Smooth muscle cell (in vitro differentiated cells): ENCODE measurements around the gene GSX2. TPM values are rescaled to one million over a fixed set of nuclear protein-coding genes. Genes with fewer than 3 reads are reported as not detected.

Source experiments
- DNase-seq: peaks from one replicate; lab custom pipeline; 2025; ENCODE audit not compliant: unreplicated experiment; lab: John Stamatoyannopoulos, UW
- H2AFZ ChIP-seq: fragments of 200-600 bp; sonication (generic); 2 replicates; pipeline ENCODE4 v1.6.0; 2016; ENCODE audit warnings: antibody characterized with exemption, low read depth, mild to moderate bottlenecking
- H3F3A ChIP-seq: fragments of 200-600 bp; sonication (generic); 2 replicates; pipeline ENCODE4 v1.6.0; 2017; ENCODE audit warnings: antibody characterized with exemption, low read depth
- H3K27ac ChIP-seq: fragments of 200-600 bp; sonication (generic); 2 replicates; pipeline ENCODE4 v1.5.1; 2016; ENCODE audit warnings: low read depth, mild to moderate bottlenecking
- H3K27me3 ChIP-seq: fragments of 200-600 bp; sonication (generic); 2 replicates; pipeline ENCODE4 v1.6.1; 2016; ENCODE audit warnings: low read depth, mild to moderate bottlenecking
- H3K36me3 ChIP-seq: fragments of 200-600 bp; sonication (generic); 2 replicates; pipeline ENCODE4 v1.5.1; 2016; ENCODE audit warnings: low read depth
- H3K4me1 ChIP-seq: fragments of 200-600 bp; sonication (generic); 2 replicates; pipeline ENCODE4 v1.5.1; 2016; ENCODE audit warnings: low read depth
- H3K4me2 ChIP-seq: fragments of 200-600 bp; sonication (generic); 2 replicates; pipeline ENCODE4 v1.6.0; 2016; ENCODE audit warnings: mild to moderate bottlenecking
- H3K4me3 ChIP-seq: fragments of 200-600 bp; sonication (generic); 2 replicates; pipeline ENCODE4 v1.5.1; 2016; ENCODE audit warnings: mild to moderate bottlenecking
- H3K79me2 ChIP-seq: fragments of 200-600 bp; sonication (generic); 2 replicates; pipeline ENCODE4 v1.6.0; 2016; ENCODE audit warnings: low read depth, mild to moderate bottlenecking
- H3K9ac ChIP-seq: fragments of 200-600 bp; sonication (generic); 2 replicates; pipeline ENCODE4 v1.6.0; 2016; ENCODE audit warnings: low read depth
- H3K9me3 ChIP-seq: fragments of 200-600 bp; sonication (generic); replicated peaks from 2 replicates; pipeline ENCODE4 v1.5.1; 2016; ENCODE audit warnings: low read depth
- H4K20me1 ChIP-seq: fragments of 200-600 bp; sonication (generic); 2 replicates; pipeline ENCODE4 v1.6.0; 2016; ENCODE audit warnings: low read depth
- CTCF ChIP-seq: fragments of 200-600 bp; sonication (generic); IDR thresholded peaks from 2 replicates; pipeline ENCODE4 v1.5.1; 2017; ENCODE audit warnings: borderline replicate concordance, mild to moderate bottlenecking, antibody characterized with exemption; ENCODE audit not compliant: insufficient read depth, poor library complexity, severe bottlenecking
- WGBS: methylation state at CpG from one replicate; pipeline ENCODE4 v1.1.7; 2016; ENCODE audit warnings: low lambda C conversion rate; 5-methylcytosine and 5-hydroxymethylcytosine counted together
- polyA plus RNA-seq: library from polyadenylated mRNA; unstranded; fragments of >200 nt; fragmentation: Nextera tagmentation; extraction: Ambion mirVana; gene quantifications from 2 replicates; pipeline ENCODE4 v1.2.1, GENCODE V29; 2016
- total RNA-seq: library from RNA; depleted of rRNA; stranded (reverse); fragments of >200 nt; gene quantifications from 2 replicates; pipeline ENCODE4 v1.2.3, GENCODE V29; 2014

GSX2 gene
- total and polyA plus RNA-seq, 2 experiments from 2014 or later = not detected

GRCh38 chr4:54139332-54139731 is 39.4 kb downstream of the GSX2 start:
- H3K27ac ChIP-seq = no peak overlapping the region
- no peak overlapping the region for H3K4me3 ChIP-seq
- H3F3A ChIP-seq = no peaks in the 10 kb centered on the region
- no peak overlapping the region for H2AFZ ChIP-seq
- no peak overlapping the region for H3K9ac ChIP-seq
- TF ChIP-seq CTCF = no peak
- H3K27me3 ChIP-seq = no peaks in the 10 kb centered on the region
- no peak overlapping the region for H3K4me2 ChIP-seq
- no peak for DNase-seq
- H4K20me1 ChIP-seq = no peaks in the 10 kb centered on the region
- WGBS = 91% methylated on average over 4 of the region's 4 CpGs
- H3K4me1 ChIP-seq = no peaks in the 10 kb centered on the region
- H3K79me2 ChIP-seq = no peaks in the 10 kb centered on the region
- H3K9me3 ChIP-seq = no peaks in the 10 kb centered on the region
- no peaks in the 10 kb centered on the region for H3K36me3 ChIP-seq

GRCh38 chr4:54140287-54140686 is 40.3 kb downstream of the GSX2 start:
- no peak overlapping the region for H3K27ac ChIP-seq
- no peak overlapping the region for H2AFZ ChIP-seq
- H4K20me1 ChIP-seq = no peaks in the 10 kb centered on the region
- no peaks in the 10 kb centered on the region for H3K36me3 ChIP-seq
- no peaks in the 10 kb centered on the region for H3K4me1 ChIP-seq
- H3K27me3 ChIP-seq = no peaks in the 10 kb centered on the region
- H3K4me2 ChIP-seq = no peak overlapping the region
- H3K9me3 ChIP-seq = no peaks in the 10 kb centered on the region
- H3K4me3 ChIP-seq = no peak overlapping the region
- 100% methylated on average over 1 of the region's 1 CpG for WGBS
- no peaks in the 10 kb centered on the region for H3F3A ChIP-seq
- no peak for DNase-seq
- no peaks in the 10 kb centered on the region for H3K79me2 ChIP-seq
- TF ChIP-seq CTCF = no peak
- no peak overlapping the region for H3K9ac ChIP-seq

- Histone ChIP-seq H3K36me3 (no peaks in the 10 kb centered on the region), H3K4me3 (no peak overlapping the region), H3F3A (no peaks in the 10 kb centered on the region), H2AFZ (no peak overlapping the region), H3K9ac (no peak overlapping the region), H3K4me2 (no peak overlapping the region), H4K20me1 (no peaks in the 10 kb centered on the region), H3K27me3 (no peaks in the 10 kb centered on the region), H3K4me1 (no peaks in the 10 kb centered on the region), H3K9me3 (no peaks in the 10 kb centered on the region), H3K79me2 (no peaks in the 10 kb centered on the region), H3K27ac (no peak overlapping the region)
- WGBS = 100% methylated on average over 2 of the region's 2 CpGs
- DNase-seq = no peak
- no peak for TF ChIP-seq CTCF
Measured at GRCh38 chr4:54144199-54144598, 44.2 kb downstream of the GSX2 start.

GRCh38 chr4:54144661-54145171 is 44.8 kb downstream of the GSX2 start:
- H3K27me3 ChIP-seq = no peaks in the 10 kb centered on the region
- no peak overlapping the region for H3K27ac ChIP-seq
- no peak overlapping the region for H3K4me2 ChIP-seq
- H3K36me3 ChIP-seq = no peaks in the 10 kb centered on the region
- H3K79me2 ChIP-seq = no peaks in the 10 kb centered on the region
- no peaks in the 10 kb centered on the region for H3K4me1 ChIP-seq
- H4K20me1 ChIP-seq = no peaks in the 10 kb centered on the region
- no peaks in the 10 kb centered on the region for H3F3A ChIP-seq
- WGBS = 76% methylated on average over 5 of the region's 5 CpGs
- no peak overlapping the region for H3K4me3 ChIP-seq
- TF ChIP-seq CTCF = no peak
- no peak overlapping the region for H3K9ac ChIP-seq
- no peaks in the 10 kb centered on the region for H3K9me3 ChIP-seq
- no peak overlapping the region for H2AFZ ChIP-seq
- no peak for DNase-seq
